NOMO-1 treated with DMSO at 0.1 percent for 48 hours (cell line): ENCODE results near the gene CDC14B.
A peak's percentile ranks its signal among the peaks of the same experiment; 100 is the strongest.

Experiments used
- DNase-seq: peaks from one replicate; lab custom pipeline; 2025; ENCODE audit not compliant: unreplicated experiment; lab: John Stamatoyannopoulos, UW

Gene CDC14B

GRCh38 chr9:96587338-96588315, 32.0 kb downstream of the CDC14B start:
- no peak for DNase-seq

GRCh38 chr9:96585426-96585825, 34.2 kb downstream of the CDC14B start:
- DNase-seq, result no peak

- peak; percentile 66 for DNase-seq
These were observed 37.4 kb downstream of the CDC14B start for GRCh38 chr9:96582199-96582598.

GRCh38 chr9:96581786-96582185, 37.9 kb downstream of the CDC14B start:
- DNase-seq, result peak; percentile 44

- no peak for DNase-seq
These were observed 38.3 kb downstream of the CDC14B start for GRCh38 chr9:96581301-96581700.

GRCh38 chr9:96574931-96575351, 44.7 kb downstream of the CDC14B start:
- DNase-seq, result peak; percentile 43

- peak; percentile 30 for DNase-seq
These were observed 45.2 kb downstream of the CDC14B start for GRCh38 chr9:96574455-96574854.

- no peak for DNase-seq
These were observed 52.4 kb downstream of the CDC14B start for GRCh38 chr9:96567203-96567700.

GRCh38 chr9:96566498-96567202, 53.0 kb downstream of the CDC14B start:
- DNase-seq, result peak; percentile 88

GRCh38 chr9:96565671-96566497, 53.8 kb downstream of the CDC14B start:
- DNase-seq, result no peak

- no peak for DNase-seq
These were observed 55.4 kb downstream of the CDC14B start for GRCh38 chr9:96564217-96564616.

GRCh38 chr9:96559339-96559943, 60.2 kb downstream of the CDC14B start:
- DNase-seq, result no peak

- DNase-seq, result no peak
These were observed 61.7 kb downstream of the CDC14B start for GRCh38 chr9:96557921-96558320.

GRCh38 chr9:96556701-96557461, 62.8 kb downstream of the CDC14B start:
- DNase-seq, result no peak

GRCh38 chr9:96555567-96556386, 63.9 kb downstream of the CDC14B start:
- peak; percentile 80 for DNase-seq

GRCh38 chr9:96554801-96555566, 64.7 kb downstream of the CDC14B start:
- no peak for DNase-seq

- no peak for DNase-seq
These were observed 65.3 kb downstream of the CDC14B start for GRCh38 chr9:96554326-96554725.

GRCh38 chr9:96553070-96553469, 66.6 kb downstream of the CDC14B start:
- DNase-seq, result no peak
